GM18526 (cell line): ENCODE results near the gene VAV3.

Experiments
- POLR2A ChIP-seq: IDR thresholded peaks from 3 replicates; pipeline ENCODE4 v1.6.1; 2011; ENCODE audit not compliant: insufficient read length; ENCODE audit errors: extremely low read depth

The VAV3 gene

DNA sequence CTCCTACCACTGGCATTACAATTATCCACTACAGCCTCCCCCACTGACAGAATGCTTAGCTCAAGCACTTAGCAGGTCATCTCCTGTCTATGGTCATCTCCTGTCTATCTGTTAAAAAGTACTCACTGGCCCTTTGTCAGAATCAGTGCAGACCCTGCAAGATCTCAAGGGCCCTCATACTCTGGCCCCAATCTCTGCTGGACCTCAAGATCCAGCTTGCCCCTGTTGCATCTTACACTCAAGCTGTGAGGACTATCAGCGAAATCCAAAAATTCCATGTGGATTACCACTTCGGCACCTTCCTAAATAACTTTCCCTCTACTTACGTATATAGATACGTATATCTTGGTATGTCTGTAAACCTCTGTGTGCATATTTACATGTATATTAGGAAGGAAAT lies 101.6 kb downstream of the VAV3 start:
- TF ChIP-seq POLR2A, result no peak

DNA sequence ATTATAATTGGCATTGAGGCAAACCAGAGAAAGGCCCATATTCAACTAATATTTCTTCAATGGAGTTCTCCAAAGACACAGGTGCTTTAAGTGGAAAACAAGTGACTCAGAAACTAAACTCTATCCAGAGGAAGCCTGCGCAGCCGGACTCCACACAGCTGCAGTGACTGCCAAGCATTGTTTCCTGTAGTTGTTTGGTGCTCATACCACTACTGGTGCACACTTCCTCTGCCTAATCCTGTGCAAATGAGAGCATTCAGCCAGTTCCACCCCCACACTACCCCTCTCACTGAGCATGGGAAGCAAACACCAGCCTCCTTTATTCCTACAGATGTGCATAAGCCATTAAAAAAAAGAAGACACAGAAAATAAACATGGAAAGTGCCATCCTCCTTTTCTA lies 102.9 kb downstream of the VAV3 start:
- TF ChIP-seq POLR2A, result no peak

DNA sequence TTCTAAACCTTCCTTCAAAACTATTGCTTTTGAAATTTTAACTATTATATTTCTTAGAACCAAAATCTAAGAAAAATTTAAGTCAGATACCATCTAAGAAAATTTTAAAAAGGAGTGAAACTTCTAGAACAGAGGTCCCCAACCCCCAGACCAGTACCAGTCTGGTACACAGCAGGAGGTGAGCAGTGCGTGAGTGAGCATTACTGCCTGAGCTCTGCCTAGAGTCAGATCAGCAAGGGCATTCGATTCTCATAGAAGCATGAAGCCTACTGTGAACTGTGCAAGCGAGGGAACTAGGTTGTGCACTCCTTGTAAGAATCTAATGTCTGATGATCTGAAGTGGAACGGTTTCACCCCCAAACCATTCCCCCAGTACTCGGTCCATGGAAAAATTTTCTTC lies 106.7 kb downstream of the VAV3 start:
- TF ChIP-seq POLR2A, result no peak

GRCh38 chr1:107851418-107851817 lies 113.6 kb downstream of the VAV3 start:
- TF ChIP-seq POLR2A, result no peak

DNA sequence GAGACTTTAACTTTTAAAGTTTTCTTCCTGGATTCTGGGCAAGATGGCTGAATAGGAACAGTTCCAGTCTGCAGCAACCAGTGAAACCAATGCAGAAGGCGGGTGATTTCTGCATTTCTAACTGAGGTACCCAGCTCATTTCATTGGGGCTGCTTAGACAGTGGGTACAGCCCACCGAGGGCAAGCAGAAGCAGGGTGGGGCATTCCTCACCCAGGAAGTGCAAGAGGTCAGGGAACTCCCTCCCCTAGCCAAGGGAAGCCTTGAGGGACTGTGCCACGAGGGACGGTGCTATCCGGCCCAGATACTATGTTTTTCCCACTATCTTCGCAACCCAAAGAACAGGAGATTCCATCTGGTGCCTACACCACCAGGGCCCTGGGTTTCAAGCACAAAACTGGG lies 121.0 kb downstream of the VAV3 start:
- TF ChIP-seq POLR2A, result no peak

- no peak for TF ChIP-seq POLR2A
Observed at GRCh38 chr1:107842241-107842640, 122.7 kb downstream of the VAV3 start.

- no peak for TF ChIP-seq POLR2A
Observed at GRCh38 chr1:107840725-107841124, 124.3 kb downstream of the VAV3 start.

DNA sequence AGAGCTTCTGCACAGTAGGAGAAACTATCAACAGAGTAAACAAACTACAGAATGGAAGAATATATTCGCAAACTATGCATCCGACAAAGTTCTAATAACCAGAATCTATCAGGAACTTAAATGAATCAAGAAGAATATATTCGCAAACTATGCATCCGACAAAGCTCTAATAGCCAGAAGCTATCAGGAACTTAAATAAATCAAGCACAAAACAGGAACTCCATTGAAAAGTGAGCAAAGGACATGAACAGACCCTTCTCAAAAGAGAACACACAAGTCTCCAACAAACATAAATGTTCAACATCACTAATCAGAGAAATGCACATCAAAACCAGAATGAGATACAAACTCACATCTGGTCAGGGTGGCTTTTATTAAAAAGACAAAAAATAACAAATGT lies 126.9 kb downstream of the VAV3 start:
- no peak for TF ChIP-seq POLR2A

DNA sequence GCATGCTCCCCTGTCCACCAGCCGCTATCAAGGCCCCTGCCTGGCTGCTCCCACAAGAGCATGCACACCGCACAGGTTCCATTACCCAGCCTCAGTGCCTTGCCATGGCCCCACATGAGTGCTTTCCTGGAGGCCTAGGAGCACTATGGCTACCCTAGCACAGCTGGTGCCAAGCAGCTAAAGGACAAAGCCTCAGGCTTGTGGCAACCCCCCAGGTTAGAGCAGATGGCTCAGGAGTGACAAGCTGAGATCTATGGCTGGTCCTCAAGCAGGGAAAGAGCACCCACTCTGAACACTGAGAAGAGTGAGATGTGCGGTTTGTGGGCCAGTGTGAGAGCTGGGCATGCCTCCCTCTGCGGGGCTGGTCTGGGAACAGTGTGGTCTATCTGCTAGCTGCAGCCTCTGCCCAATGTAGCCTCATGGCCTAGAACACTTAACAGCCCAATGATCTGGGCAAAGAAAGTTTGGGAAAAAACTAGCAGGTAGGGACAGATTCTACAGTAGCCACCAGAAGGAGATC lies 129.8 kb downstream of the VAV3 start:
- no peak for TF ChIP-seq POLR2A

DNA sequence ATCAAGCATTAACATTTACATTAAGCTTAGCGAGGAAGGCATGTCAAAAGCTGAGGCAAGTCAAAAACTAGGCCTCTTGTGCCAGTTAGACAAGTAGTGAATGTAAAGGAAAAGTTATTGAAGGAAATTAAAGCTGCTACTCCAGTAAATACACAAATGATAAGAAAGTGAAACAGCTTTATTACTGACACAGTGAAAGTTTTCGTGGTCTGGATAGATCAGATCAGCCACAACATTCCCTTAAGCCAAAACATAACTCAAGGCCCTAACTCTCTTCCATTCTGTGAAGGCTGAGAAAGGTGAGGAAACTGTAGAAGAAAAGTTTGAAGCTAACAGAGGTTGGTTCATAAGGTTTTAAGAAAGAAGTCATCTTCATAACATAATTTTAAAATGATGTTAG lies 131.9 kb downstream of the VAV3 start:
- no peak for TF ChIP-seq POLR2A

DNA sequence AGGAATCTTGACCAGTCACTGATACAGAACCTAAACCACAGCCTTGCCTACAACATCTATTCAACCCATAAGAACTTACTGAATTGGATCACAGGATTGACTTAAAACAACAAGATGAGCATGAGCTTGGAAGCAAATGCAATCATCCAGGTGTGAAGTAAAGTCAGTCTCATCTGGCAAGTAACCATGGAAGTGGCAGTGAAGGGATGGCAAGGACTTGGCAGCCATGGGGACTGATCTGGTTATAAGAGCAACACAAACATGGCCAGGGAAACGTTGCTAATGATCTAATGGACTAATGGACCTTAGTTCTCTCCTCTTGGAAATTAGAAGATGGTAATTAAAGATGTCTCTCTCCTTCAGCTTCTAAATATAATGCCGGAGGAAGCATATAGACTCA lies 133.1 kb downstream of the VAV3 start:
- no peak for TF ChIP-seq POLR2A

DNA sequence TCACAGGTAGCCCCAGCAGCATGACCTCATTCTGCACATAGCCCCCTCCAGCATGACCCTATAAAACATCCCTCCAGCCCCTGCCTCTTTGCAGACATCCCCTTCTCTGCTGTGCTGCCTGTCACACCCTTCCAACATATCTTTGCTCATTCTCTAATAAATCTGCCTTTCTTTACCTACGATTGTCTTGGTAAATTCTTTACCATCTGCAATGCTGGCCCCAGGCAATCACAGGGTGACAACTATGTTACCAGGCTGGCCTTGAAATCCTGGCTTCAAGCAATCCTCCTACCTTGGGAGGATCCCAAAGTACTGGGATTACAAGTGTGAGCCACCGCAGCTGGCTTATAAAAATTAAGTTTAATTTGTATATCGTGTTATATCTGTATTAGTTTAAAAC lies 134.5 kb downstream of the VAV3 start:
- TF ChIP-seq POLR2A, result no peak

GRCh38 chr1:107830075-107830474 lies 134.9 kb downstream of the VAV3 start:
- TF ChIP-seq POLR2A, result no peak

DNA sequence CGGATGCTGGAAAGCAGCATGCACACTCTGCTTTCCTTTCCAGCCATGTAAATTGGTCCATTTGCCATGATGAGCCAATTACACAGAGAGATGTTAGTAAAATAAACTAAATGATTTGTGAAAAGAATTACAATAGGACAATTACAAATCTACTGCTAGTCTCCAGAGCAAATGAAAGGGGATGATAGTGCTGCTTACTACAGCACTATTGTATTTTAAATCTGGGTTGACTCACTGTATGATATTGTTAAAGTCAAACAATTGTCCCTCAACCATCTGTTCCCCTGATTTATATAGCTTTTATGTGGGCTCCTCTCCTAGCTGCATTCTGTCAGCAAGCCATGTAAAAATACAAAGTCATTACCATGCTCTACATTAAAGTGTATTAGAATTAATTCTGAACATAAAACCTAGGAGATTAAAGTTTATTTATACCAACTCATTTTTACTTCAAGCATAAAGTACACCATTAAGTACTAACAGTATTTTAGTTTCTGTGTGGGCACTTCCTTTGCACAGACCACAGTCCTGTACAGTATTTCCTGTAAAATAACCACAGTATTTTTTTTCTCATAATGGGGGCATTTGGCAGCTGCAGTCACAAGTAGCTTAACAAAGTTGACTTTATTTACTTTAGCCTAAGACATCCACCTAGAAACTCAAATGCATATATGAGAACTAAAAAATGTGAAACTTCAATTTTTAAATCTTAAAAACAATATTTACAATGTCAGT lies 135.8 kb downstream of the VAV3 start:
- TF ChIP-seq POLR2A, result no peak

GRCh38 chr1:107824946-107825345 lies 140.0 kb downstream of the VAV3 start:
- TF ChIP-seq POLR2A, result no peak

GRCh38 chr1:107821340-107821739 lies 143.6 kb downstream of the VAV3 start:
- no peak for TF ChIP-seq POLR2A

- no peak for TF ChIP-seq POLR2A
Observed at GRCh38 chr1:107820801-107821200, 144.2 kb downstream of the VAV3 start.

- TF ChIP-seq POLR2A, result no peak
Observed at GRCh38 chr1:107817935-107818334, 147.0 kb downstream of the VAV3 start.

DNA sequence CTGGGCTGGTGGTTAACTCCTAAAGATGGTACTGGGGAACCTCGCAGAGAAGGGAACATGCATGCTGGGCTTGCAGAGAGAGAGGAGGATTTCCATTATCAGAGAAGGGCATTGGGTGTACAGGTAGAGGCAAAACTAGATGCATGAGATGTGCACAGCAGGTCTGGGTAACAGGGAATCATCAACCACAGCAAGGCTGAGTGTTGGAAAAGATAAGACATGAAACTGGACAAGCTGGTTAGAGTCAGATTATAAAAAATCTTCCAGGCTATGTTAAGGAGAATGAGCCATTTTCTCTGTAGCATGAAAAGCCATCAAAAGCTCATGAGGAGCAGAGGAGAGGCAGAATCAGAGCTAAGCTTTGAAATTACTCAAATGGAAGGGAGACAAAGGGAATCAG lies 147.8 kb downstream of the VAV3 start:
- no peak for TF ChIP-seq POLR2A
